ENCODE results near the gene NOG. TPM values are rescaled to one million over a fixed set of nuclear protein-coding genes. Genes with fewer than 3 reads are reported as not detected.

The NOG gene
- total and polyA plus RNA-seq, 9 of the 15 experiments (the other 6 are each of a cell fraction or from before 2014, with no cell fraction given): not detected

GRCh38 chr17:56638591-56639051 lies 45.1 kb downstream of the NOG start:
- no peak for DNase-seq (ENCODE audit: extremely low read depth in 1 of 4, low spot score in 3 of 4)
- H3K9me1 ChIP-seq (ENCODE audit: control insufficient read depth, insufficient read depth, low read length): no peaks in the 10 kb centered on the region
- H3K4me2 ChIP-seq (ENCODE audit: insufficient read depth, low read length): no peak overlapping the region
- no peak overlapping the region for H3K4me3 ChIP-seq
- no TSS peak for BruUV-seq (replicated peaks)
- ChIA-PET CTCF (ENCODE audit: low intra/inter-chr PET ratio) (no interaction called here), POLR2A (interaction anchor here (1.5 kb wide), 1 partner anchor 7 kb away, joined by 4 read pairs; no protein-coding TSS in a partner anchor)
- H3K27ac ChIP-seq (ENCODE audit: extremely low read depth, low read depth, low read length): no peak overlapping the region
- H3K4me1 ChIP-seq (replicated peaks in 1 of 2; ENCODE audit: control insufficient read depth in 2 of 2, insufficient read depth in 2 of 2, low read length in 2 of 2): no peaks in the 10 kb centered on the region
- TF ChIP-seq SRSF3 (IDR thresholded peaks at IDR 0.05; ENCODE audit: insufficient read depth, low read length) (no peak), NFE2L1 (tag; IDR thresholded peaks at IDR 0.05; ENCODE audit: borderline replicate concordance, low read depth) (no peak), ZFP36 (IDR thresholded peaks at IDR 0.05; ENCODE audit: low read depth, low read length, partially characterized antibody) (no peak)
- H4K20me1 ChIP-seq (replicated peaks; ENCODE audit: control insufficient read depth, insufficient read depth, low read length): no peaks in the 10 kb centered on the region
- no peak for ATAC-seq
- FAIRE-seq: no peak
- intact Hi-C loops (cut with micrococcal nuclease) (no loop called here), in situ Hi-C loops (cut with MboI) (no loop called here)
- H3K79me2 ChIP-seq (ENCODE audit: control insufficient read depth, insufficient read depth, low read length): no peaks in the 10 kb centered on the region
- no peaks in the 10 kb centered on the region for H3K27me3 ChIP-seq (ENCODE audit: control insufficient read depth in 2 of 2, insufficient read depth in 2 of 2, low read length in 2 of 2)
- WGBS (ENCODE audit: insufficient coverage, low coverage, missing lambda C conversion rate): under 1% methylated on average over 11 of the region's 11 CpGs
- no peaks in the 10 kb centered on the region for H3K36me3 ChIP-seq (ENCODE audit: control insufficient read depth, insufficient read depth, low read length)
- no peaks in the 10 kb centered on the region for H3K9me3 ChIP-seq (replicated peaks; ENCODE audit: control insufficient read depth, insufficient read depth, low read depth, low read length)
- no peak overlapping the region for H2AFZ ChIP-seq (ENCODE audit: low read depth, low read length)
- no peak overlapping the region for H3K9ac ChIP-seq (ENCODE audit: insufficient read depth in 1 of 2, low read depth in 2 of 2, low read length in 2 of 2)

GRCh38 chr17:56639517-56639916 lies 46.0 kb downstream of the NOG start:
- Histone ChIP-seq H3K27me3 (ENCODE audit: control insufficient read depth in 2 of 2, insufficient read depth in 2 of 2, low read length in 2 of 2) (no peaks in the 10 kb centered on the region), H3K4me1 (replicated peaks in 1 of 2; ENCODE audit: control insufficient read depth in 2 of 2, insufficient read depth in 2 of 2, low read length in 2 of 2) (no peaks in the 10 kb centered on the region), H3K79me2 (ENCODE audit: control insufficient read depth, insufficient read depth, low read length) (no peaks in the 10 kb centered on the region), H3K4me3 (no peak overlapping the region), H3K36me3 (ENCODE audit: control insufficient read depth, insufficient read depth, low read length) (no peaks in the 10 kb centered on the region), H2AFZ (ENCODE audit: low read depth, low read length) (no peak overlapping the region), H4K20me1 (replicated peaks; ENCODE audit: control insufficient read depth, insufficient read depth, low read length) (no peaks in the 10 kb centered on the region), H3K27ac (ENCODE audit: extremely low read depth, low read depth, low read length) (no peak overlapping the region), H3K4me2 (ENCODE audit: insufficient read depth, low read length) (no peak overlapping the region), H3K9me1 (ENCODE audit: control insufficient read depth, insufficient read depth, low read length) (no peaks in the 10 kb centered on the region), H3K9me3 (replicated peaks; ENCODE audit: control insufficient read depth, insufficient read depth, low read depth, low read length) (no peaks in the 10 kb centered on the region), H3K9ac (ENCODE audit: insufficient read depth in 1 of 2, low read depth in 2 of 2, low read length in 2 of 2) (no peak overlapping the region)
- ATAC-seq: no peak
- POLR2A ChIA-PET: no interaction called here
- intact Hi-C loops (cut with micrococcal nuclease) (no loop called here), in situ Hi-C loops (cut with MboI) (no loop called here)
- TF ChIP-seq NFIX (CRISPR knock-in tag; IDR thresholded peaks at IDR 0.05; ENCODE audit: low read depth): peak; percentile 88
- peak; percentile 95 for TF ChIP-seq NFIC (IDR thresholded peaks at IDR 0.05)
- no peak for TF ChIP-seq ZBTB12 (CRISPR knock-in tag; IDR thresholded peaks at IDR 0.05)
- no peak for DNase-seq (ENCODE audit: extremely low read depth in 1 of 4, low spot score in 3 of 4)
- WGBS (ENCODE audit: insufficient coverage, low coverage, missing lambda C conversion rate): 4% methylated on average over 6 of the region's 6 CpGs
- CTCF ChIA-PET (ENCODE audit: low intra/inter-chr PET ratio): no interaction called here
- no TSS peak for BruUV-seq (replicated peaks)
- FAIRE-seq: no peak

Data from K562 (cell line).